NCI-H1048 (cell line): ENCODE results near the gene NHLH1.
A peak's percentile ranks its signal among the peaks of the same experiment; 100 is the strongest.

ENCODE experiments used
- DNase-seq: peaks from one replicate; lab custom pipeline; 2025; lab: John Stamatoyannopoulos, UW

The NHLH1 gene

GRCh38 chr1:160366731-160367515 is at the start of gene NHLH1:
Gene NHLH1, plus strand, starts transcription at chr1:160367071. Its CDS starts 3,661 bp downstream, at chr1:160370732.
- DNase-seq: no peak

- no peak for DNase-seq
Observed at GRCh38 chr1:160322831-160323230, 44.0 kb upstream of the NHLH1 start.

- no peak for DNase-seq
Observed at GRCh38 chr1:160325252-160325651, 41.6 kb upstream of the NHLH1 start.

- no peak for DNase-seq
Observed at GRCh38 chr1:160326418-160326817, 40.5 kb upstream of the NHLH1 start.

- DNase-seq: no peak
Observed at GRCh38 chr1:160328184-160328583, 38.7 kb upstream of the NHLH1 start.

GRCh38 chr1:160330119-160330518 is 36.8 kb upstream of the NHLH1 start:
- no peak for DNase-seq

GRCh38 chr1:160332516-160332915 is 34.4 kb upstream of the NHLH1 start:
- DNase-seq: no peak

- DNase-seq: no peak
Observed at GRCh38 chr1:160338580-160338979, 28.3 kb upstream of the NHLH1 start.

GRCh38 chr1:160340146-160340545 is 26.7 kb upstream of the NHLH1 start:
- no peak for DNase-seq

- no peak for DNase-seq
Observed at GRCh38 chr1:160340866-160341265, 26.0 kb upstream of the NHLH1 start.

GRCh38 chr1:160342526-160342925 is 24.3 kb upstream of the NHLH1 start:
- DNase-seq: no peak

- peak; percentile 98 for DNase-seq
Observed at GRCh38 chr1:160342953-160343869, 23.7 kb upstream of the NHLH1 start, which contains the start of the genes COPA and NCSTN. Gene COPA, minus strand, starts transcription at chr1:160343250. Its CDS starts 80 bp downstream, at chr1:160343170. Gene NCSTN, plus strand, starts transcription at chr1:160343383. Its CDS starts 14 bp downstream, at chr1:160343397.

GRCh38 chr1:160344241-160344640 is 22.6 kb upstream of the NHLH1 start:
- DNase-seq: no peak

GRCh38 chr1:160344936-160345335 is 21.9 kb upstream of the NHLH1 start:
- no peak for DNase-seq

GRCh38 chr1:160346463-160346862 is 20.4 kb upstream of the NHLH1 start:
- no peak for DNase-seq

GRCh38 chr1:160346958-160347357 is 19.9 kb upstream of the NHLH1 start:
- DNase-seq: no peak

GRCh38 chr1:160351629-160352028 is 15.2 kb upstream of the NHLH1 start:
- DNase-seq: no peak

GRCh38 chr1:160352555-160352954 is 14.3 kb upstream of the NHLH1 start:
- no peak for DNase-seq

- DNase-seq: no peak
Observed at GRCh38 chr1:160353223-160353622, 13.6 kb upstream of the NHLH1 start.

GRCh38 chr1:160354388-160354985 is 12.4 kb upstream of the NHLH1 start:
- no peak for DNase-seq

- no peak for DNase-seq
Observed at GRCh38 chr1:160357286-160358002, 9.4 kb upstream of the NHLH1 start.

- no peak for DNase-seq
Observed at GRCh38 chr1:160358073-160358472, 8.8 kb upstream of the NHLH1 start.
